Activated naive CD8-positive, alpha-beta T cell treated with anti-CD3 and anti-CD28 coated beads, Interleukin-2, amount 10 ng/mL, durations not matched to agents 7 days and 5 days (primary cell): ENCODE data around the gene GALNT9. TPM values are rescaled to one million over a fixed set of nuclear protein-coding genes. Genes with fewer than 3 reads are reported as not detected.
"Not testable (repeated sequence)": the region's sequence is repeated elsewhere in the genome, so short reads cannot be mapped to it uniquely, and the experiment has no call there.

ENCODE experiments used
- ATAC-seq: fragments of 150-1000 bp; cut with Tn5 transposase; one replicate; pipeline ENCODE4 v1.10.0; 2021; ENCODE audit warnings: low read depth, moderate library complexity
- POLR2A ChIA-PET: fragments of 350-600 bp; sonication (Branson Sonifier 250); formaldehyde crosslinking; loops from one replicate; lab custom pipeline; 2021; ENCODE audit warnings: antibody characterized with exemption; lab: Charles Lee
- DNase-seq: peaks from one replicate; pipeline ENCODE4 v3.0.0; 2021
- H3K27ac Mint-ChIP-seq: one replicate; pipeline ENCODE4 v1.8.0; 2022; ENCODE audit warnings: mild to moderate bottlenecking, mixed read lengths
- H3K27me3 Mint-ChIP-seq: one replicate; pipeline ENCODE4 v1.8.0; 2022; ENCODE audit warnings: mild to moderate bottlenecking, moderate library complexity, mixed read lengths
- H3K36me3 Mint-ChIP-seq: one replicate; pipeline ENCODE4 v1.8.0; 2021; ENCODE audit warnings: mild to moderate bottlenecking, mixed read lengths
- H3K4me1 Mint-ChIP-seq: one replicate; pipeline ENCODE4 v1.8.0; 2021; ENCODE audit warnings: mixed read lengths
- H3K4me3 Mint-ChIP-seq: one replicate; pipeline ENCODE4 v1.8.0; 2022; ENCODE audit warnings: mild to moderate bottlenecking, moderate library complexity, mixed read lengths
- H3K9me3 Mint-ChIP-seq: one replicate; pipeline ENCODE4 v1.8.0; 2021; ENCODE audit warnings: mixed read lengths
- total RNA-seq, 2 experiments: library from RNA; stranded (reverse); gene quantifications; one replicate each; pipeline ENCODE4 v1.2.3, GENCODE V29; 2021

Gene GALNT9
- not detected for total RNA-seq

GRCh38 chr12:132329036-132329719 is at the start of gene GALNT9:
TSS of gene GALNT9 (minus strand) at chr12:132329589. CDS start at chr12:132329203, 386 bp downstream.
- POLR2A ChIA-PET = no interaction called here
- Mint-ChIP-seq H3K9me3 (peaks cover 5% of the 10 kb centered on the region), H3K4me1 (peaks cover 2% of the 10 kb centered on the region), H3K4me3 (no peak within 1 kb of the TSS), H3K27ac (no peak within 1 kb of the TSS), H3K36me3 (no peaks in the 10 kb centered on the region), H3K27me3 (peaks cover 33% of the 10 kb centered on the region)
- DNase-seq (peak; percentile 44), ATAC-seq (no peak)

GRCh38 chr12:132379057-132379456 is 49.7 kb upstream of the GALNT9 start:
- H3K4me1 Mint-ChIP-seq, H3K4me3 Mint-ChIP-seq, H3K9me3 Mint-ChIP-seq, H3K36me3 Mint-ChIP-seq, DNase-seq, ATAC-seq, H3K27ac Mint-ChIP-seq: not testable (repeated sequence)
- POLR2A ChIA-PET = interaction anchor here (0.6 kb wide), 1 partner anchor 283 kb away, joined by 3 read pairs; no protein-coding TSS in a partner anchor
- H3K27me3 Mint-ChIP-seq = peaks cover 22% of the 10 kb centered on the region

- POLR2A ChIA-PET = no interaction called here
- no peak overlapping the region for H3K4me3 Mint-ChIP-seq
- no peak for DNase-seq
- H3K4me1 Mint-ChIP-seq = no peaks in the 10 kb centered on the region
- H3K9me3 Mint-ChIP-seq = no peaks in the 10 kb centered on the region
- H3K27me3 Mint-ChIP-seq = peaks cover 33% of the 10 kb centered on the region
- ATAC-seq = no peak
- H3K36me3 Mint-ChIP-seq = no peaks in the 10 kb centered on the region
- no peak overlapping the region for H3K27ac Mint-ChIP-seq
Observed at GRCh38 chr12:132377147-132377546, 47.8 kb upstream of the GALNT9 start.

GRCh38 chr12:132376464-132376830 is 47.1 kb upstream of the GALNT9 start:
- POLR2A ChIA-PET = no interaction called here
- H3K4me3 Mint-ChIP-seq = no peak overlapping the region
- no peak overlapping the region for H3K27ac Mint-ChIP-seq
- DNase-seq (no peak), ATAC-seq (no peak)
- no peaks in the 10 kb centered on the region for H3K9me3 Mint-ChIP-seq
- H3K27me3 Mint-ChIP-seq = peaks cover 37% of the 10 kb centered on the region
- H3K36me3 Mint-ChIP-seq = no peaks in the 10 kb centered on the region
- no peaks in the 10 kb centered on the region for H3K4me1 Mint-ChIP-seq

- Mint-ChIP-seq H3K4me3 (no peak overlapping the region), H3K9me3 (no peaks in the 10 kb centered on the region), H3K27ac (no peak overlapping the region), H3K4me1 (no peaks in the 10 kb centered on the region), H3K36me3 (no peaks in the 10 kb centered on the region), H3K27me3 (peaks cover 43% of the 10 kb centered on the region)
- DNase-seq = no peak
- no peak for ATAC-seq
- POLR2A ChIA-PET = no interaction called here
Observed at GRCh38 chr12:132375747-132376463, 46.5 kb upstream of the GALNT9 start.

- ATAC-seq (no peak), DNase-seq (no peak)
- no peaks in the 10 kb centered on the region for H3K4me1 Mint-ChIP-seq
- H3K4me3 Mint-ChIP-seq = no peak overlapping the region
- no peaks in the 10 kb centered on the region for H3K9me3 Mint-ChIP-seq
- H3K27ac Mint-ChIP-seq = no peak overlapping the region
- POLR2A ChIA-PET = interaction anchor here (0.5 kb wide), 1 partner anchor 475 kb away, joined by 4 read pairs; no protein-coding TSS in a partner anchor
- peaks cover 53% of the 10 kb centered on the region for H3K27me3 Mint-ChIP-seq
- H3K36me3 Mint-ChIP-seq = no peaks in the 10 kb centered on the region
Observed at GRCh38 chr12:132374612-132375445, 45.4 kb upstream of the GALNT9 start.

GRCh38 chr12:132373901-132374611 is 44.7 kb upstream of the GALNT9 start:
- peaks cover 52% of the 10 kb centered on the region for H3K27me3 Mint-ChIP-seq
- H3K36me3 Mint-ChIP-seq = no peaks in the 10 kb centered on the region
- no peak overlapping the region for H3K4me3 Mint-ChIP-seq
- H3K4me1 Mint-ChIP-seq = no peaks in the 10 kb centered on the region
- POLR2A ChIA-PET = no interaction called here
- H3K9me3 Mint-ChIP-seq = no peaks in the 10 kb centered on the region
- ATAC-seq (no peak), DNase-seq (no peak)
- H3K27ac Mint-ChIP-seq = no peak overlapping the region

- POLR2A ChIA-PET = no interaction called here
- H3K27me3 Mint-ChIP-seq = peaks cover 25% of the 10 kb centered on the region
- DNase-seq (no peak), ATAC-seq (no peak)
- no peaks in the 10 kb centered on the region for H3K4me1 Mint-ChIP-seq
- H3K27ac Mint-ChIP-seq = no peak overlapping the region
- no peak overlapping the region for H3K4me3 Mint-ChIP-seq
- H3K36me3 Mint-ChIP-seq = no peaks in the 10 kb centered on the region
- H3K9me3 Mint-ChIP-seq = no peaks in the 10 kb centered on the region
Observed at GRCh38 chr12:132367852-132368251, 38.5 kb upstream of the GALNT9 start.

- H3K4me3 Mint-ChIP-seq = no peak overlapping the region
- H3K27me3 Mint-ChIP-seq = peaks cover 21% of the 10 kb centered on the region
- H3K36me3 Mint-ChIP-seq = no peaks in the 10 kb centered on the region
- ATAC-seq (no peak), DNase-seq (no peak)
- H3K4me1 Mint-ChIP-seq = no peaks in the 10 kb centered on the region
- POLR2A ChIA-PET = no interaction called here
- no peaks in the 10 kb centered on the region for H3K9me3 Mint-ChIP-seq
- no peak overlapping the region for H3K27ac Mint-ChIP-seq
Observed at GRCh38 chr12:132367071-132367851, 37.9 kb upstream of the GALNT9 start.

- Mint-ChIP-seq H3K36me3 (no peaks in the 10 kb centered on the region), H3K9me3 (no peaks in the 10 kb centered on the region), H3K27me3 (peaks cover 16% of the 10 kb centered on the region), H3K4me3 (no peak overlapping the region), H3K4me1 (no peaks in the 10 kb centered on the region), H3K27ac (no peak overlapping the region)
- no peak for ATAC-seq
- no peak for DNase-seq
- POLR2A ChIA-PET = no interaction called here
Observed at GRCh38 chr12:132366341-132366861, 37.0 kb upstream of the GALNT9 start.

- Mint-ChIP-seq H3K27ac (no peak overlapping the region), H3K36me3 (no peaks in the 10 kb centered on the region), H3K4me1 (no peaks in the 10 kb centered on the region), H3K9me3 (peaks cover 1% of the 10 kb centered on the region), H3K4me3 (no peak overlapping the region), H3K27me3 (peaks cover 4% of the 10 kb centered on the region)
- DNase-seq (no peak), ATAC-seq (no peak)
- POLR2A ChIA-PET = no interaction called here
Observed at GRCh38 chr12:132365226-132365625, 35.8 kb upstream of the GALNT9 start.

- H3K27me3 Mint-ChIP-seq = no peaks in the 10 kb centered on the region
- no peak overlapping the region for H3K4me3 Mint-ChIP-seq
- H3K4me1 Mint-ChIP-seq = no peaks in the 10 kb centered on the region
- H3K27ac Mint-ChIP-seq = no peak overlapping the region
- ATAC-seq (no peak), DNase-seq (no peak)
- H3K9me3 Mint-ChIP-seq = peaks cover 4% of the 10 kb centered on the region
- POLR2A ChIA-PET = no interaction called here
- no peaks in the 10 kb centered on the region for H3K36me3 Mint-ChIP-seq
Observed at GRCh38 chr12:132364348-132364902, 35.0 kb upstream of the GALNT9 start.
